ENCODE data around the gene MRPL20.
"Not testable (repeated sequence)": the region's sequence is repeated elsewhere in the genome, so short reads cannot be mapped to it uniquely, and the experiment has no call there.

Gene MRPL20

DNA sequence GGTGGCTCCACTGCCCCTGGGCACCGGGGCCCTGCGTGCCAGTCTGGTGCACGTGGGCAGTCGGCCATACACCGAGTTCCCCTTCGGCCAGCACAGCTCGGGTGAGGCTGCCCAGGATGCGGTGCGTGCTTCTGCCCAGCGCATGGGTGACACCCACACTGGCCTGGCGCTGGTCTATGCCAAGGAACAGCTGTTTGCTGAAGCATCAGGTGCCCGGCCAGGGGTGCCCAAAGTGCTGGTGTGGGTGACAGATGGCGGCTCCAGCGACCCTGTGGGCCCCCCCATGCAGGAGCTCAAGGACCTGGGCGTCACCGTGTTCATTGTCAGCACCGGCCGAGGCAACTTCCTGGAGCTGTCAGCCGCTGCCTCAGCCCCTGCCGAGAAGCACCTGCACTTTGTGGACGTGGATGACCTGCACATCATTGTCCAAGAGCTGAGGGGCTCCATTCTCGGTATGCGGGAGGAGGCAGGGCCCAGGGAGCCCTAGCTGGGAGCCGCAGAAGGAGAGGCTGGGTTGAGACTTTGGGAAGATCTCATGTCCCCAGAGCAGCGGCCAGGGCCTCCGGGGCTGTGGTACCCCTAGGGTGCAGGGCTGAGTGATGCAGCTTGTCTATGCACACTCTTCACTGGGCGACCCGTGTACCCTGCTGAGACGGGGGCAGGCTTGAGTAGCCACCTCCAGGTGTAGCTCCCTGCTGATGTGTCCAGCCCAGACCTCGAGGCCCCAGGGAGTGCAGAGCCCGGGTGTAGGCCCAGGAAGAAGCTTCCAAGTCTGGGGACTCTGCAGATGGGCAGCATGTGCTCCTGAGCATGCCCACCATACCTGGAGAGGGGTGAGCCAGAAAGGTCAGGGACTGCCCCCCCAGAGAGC is 30.2 kb upstream of the MRPL20 start:
- no peak for DNase-seq

DNA sequence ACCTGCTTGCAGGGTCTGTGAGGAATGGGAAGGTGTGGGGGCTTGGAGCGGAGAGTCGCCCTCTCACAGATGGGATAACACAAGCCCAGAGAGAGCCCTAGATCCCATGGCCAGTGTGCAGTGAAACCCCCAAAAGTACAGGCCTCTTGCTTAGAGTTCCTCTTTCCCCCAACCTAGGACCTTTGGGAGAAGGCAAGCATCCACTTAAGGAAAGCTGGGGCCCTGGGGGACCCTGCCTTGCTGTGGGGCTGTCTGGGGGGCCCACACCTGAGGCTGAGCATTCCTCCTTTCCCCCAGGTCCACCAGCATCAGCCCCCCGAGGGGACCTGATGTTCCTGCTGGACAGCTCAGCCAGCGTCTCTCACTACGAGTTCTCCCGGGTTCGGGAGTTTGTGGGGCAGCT is 29.5 kb upstream of the MRPL20 start:
- DNase-seq, result no peak

DNA sequence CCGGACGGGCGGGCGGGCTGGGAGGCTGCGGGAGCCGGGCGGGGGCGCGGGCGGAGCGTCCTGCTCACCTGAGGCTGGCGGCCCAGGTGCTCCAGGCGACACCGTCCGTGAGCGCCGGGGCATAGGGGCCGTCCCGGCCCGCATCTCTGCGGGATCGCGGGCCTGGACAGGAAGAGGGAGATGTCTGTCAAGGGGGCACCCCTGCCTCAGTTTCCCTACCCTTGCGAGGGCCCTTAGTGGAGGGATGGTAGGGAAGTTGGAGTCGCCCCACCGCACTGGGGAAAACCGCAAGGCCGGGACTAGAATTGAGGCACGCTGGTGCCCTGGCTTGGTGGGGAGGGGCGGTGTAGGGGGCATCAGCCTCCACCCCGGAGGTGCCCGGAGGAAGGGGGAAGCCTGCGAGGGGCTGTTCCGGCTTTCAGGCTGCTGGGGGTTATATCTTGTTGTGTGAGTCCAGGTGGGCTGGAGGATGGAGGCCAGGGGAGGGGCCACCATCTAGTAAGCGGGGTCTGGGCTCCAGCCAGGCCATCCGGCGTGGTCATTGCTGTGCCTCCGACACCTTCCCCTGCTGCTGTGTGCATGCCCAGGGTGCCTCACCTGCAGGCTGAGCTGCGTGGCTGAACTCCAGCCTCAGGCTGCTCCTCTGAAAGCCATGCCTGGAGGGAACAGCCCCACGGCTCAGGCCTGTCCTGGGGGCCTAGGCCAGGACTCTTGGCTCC is 29.0 kb upstream of the MRPL20 start:
- DNase-seq, result no peak

DNA sequence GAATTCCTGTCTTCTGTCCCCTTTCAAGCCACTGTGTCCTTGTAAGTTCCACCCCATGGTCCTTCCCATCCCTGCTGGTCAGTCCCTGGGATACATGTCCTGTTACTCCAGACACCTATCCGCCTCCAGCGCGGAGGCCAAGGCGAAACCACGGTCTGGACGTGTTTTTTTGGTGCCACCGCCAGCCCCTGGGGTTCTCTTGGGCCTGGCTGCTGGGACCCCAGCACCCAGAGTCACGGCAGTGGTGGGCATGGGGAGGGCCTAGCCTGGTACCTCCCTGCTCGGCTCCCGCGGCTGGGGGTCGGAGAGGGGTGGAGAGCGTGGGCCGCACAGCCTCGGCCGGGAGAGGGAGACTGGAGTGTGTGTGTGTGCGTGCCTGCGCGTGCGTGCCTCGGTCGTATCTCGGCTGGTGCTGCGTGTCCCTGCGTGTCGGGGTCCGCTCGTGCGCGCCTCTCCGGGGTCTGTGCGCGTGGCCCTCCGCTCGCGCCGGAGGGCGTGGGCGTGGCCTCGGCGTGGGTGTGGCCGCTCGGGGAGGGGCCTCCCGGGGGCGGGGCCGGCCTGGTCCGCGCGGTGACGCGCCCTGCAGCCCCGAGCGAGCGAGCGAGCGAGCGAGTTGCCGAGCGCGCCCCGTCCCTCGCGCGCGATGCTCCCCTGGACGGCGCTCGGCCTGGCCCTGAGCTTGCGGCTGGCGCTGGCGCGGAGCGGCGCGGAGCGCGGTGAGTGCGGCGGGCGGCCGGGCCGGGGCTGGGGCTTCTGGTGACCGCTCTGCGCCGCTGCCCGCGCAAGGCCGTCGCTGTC is 28.2 kb upstream of the MRPL20 start, which contains the start of gene VWA1:
VWA1 (plus strand) TSS at position 585 of the 798 bp plus-strand sequence; CDS start at position 644, 59 bp downstream.
- no peak for DNase-seq

DNA sequence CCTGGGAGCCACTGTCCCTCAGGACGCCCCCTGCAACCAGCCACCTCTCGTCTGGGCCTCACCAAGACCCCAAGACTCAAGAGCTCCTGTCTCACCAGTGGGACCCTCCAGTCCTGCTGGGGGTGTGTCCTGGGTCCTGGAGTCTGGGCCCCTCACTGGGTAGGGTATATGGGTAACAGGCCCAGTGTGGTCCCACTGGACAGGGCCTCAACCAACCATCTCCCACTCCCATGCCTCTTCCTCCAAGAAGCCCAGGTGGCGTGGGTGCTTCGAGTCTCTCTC is 27.7 kb upstream of the MRPL20 start:
- no peak for DNase-seq

DNA sequence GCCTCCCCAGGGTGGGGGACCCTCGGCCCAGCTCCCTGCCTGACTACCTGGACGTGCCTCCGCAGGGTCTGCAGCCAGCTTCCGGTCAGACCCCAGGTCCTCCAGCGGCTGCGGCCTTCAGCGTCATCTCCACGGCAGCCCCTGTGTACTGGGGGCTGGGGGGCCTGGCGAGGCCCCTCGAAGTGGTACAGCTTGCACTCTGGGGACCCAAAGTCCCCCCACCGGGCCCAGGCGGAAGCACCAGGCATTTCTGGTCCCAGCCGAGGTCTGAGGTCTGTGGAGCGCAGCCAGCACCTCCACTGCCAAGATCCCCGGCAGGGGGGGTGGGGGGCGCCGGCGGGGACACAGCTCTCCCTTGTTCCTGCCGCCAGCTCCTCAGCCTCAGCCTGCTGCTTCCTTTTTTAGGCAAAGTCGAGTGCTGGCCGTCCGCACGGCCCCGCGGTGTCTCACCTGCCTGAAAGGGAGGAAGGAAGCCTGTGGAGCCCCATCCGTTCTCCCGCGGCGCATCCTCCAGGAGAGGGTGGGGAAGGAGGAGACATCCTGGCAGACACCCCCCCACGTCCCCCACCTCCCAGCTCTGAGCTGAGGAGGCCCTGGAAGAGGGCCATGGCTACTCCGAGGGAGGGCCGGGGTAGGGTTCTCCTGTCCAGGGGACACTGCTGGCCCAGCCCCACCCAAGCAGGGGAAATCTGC is 27.2 kb upstream of the MRPL20 start:
- peak; percentile 54 for DNase-seq

DNA sequence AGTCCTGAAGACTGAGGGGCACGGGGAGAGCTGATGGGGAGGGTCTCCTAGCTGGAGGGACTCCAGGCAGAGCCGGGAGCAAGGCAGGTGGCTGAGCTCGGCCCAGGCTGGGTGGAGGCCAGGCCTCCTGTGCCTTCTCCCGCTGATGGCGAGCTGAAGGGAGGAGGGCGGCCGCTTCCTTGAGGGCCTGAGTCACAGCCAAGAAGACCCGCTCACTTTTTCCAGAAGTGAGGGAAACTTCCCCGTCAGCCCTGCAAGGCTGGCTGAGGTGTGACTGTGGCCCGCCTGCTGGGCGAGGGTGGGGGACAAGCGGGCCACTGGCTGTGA is 26.7 kb upstream of the MRPL20 start:
- DNase-seq, result no peak

DNA sequence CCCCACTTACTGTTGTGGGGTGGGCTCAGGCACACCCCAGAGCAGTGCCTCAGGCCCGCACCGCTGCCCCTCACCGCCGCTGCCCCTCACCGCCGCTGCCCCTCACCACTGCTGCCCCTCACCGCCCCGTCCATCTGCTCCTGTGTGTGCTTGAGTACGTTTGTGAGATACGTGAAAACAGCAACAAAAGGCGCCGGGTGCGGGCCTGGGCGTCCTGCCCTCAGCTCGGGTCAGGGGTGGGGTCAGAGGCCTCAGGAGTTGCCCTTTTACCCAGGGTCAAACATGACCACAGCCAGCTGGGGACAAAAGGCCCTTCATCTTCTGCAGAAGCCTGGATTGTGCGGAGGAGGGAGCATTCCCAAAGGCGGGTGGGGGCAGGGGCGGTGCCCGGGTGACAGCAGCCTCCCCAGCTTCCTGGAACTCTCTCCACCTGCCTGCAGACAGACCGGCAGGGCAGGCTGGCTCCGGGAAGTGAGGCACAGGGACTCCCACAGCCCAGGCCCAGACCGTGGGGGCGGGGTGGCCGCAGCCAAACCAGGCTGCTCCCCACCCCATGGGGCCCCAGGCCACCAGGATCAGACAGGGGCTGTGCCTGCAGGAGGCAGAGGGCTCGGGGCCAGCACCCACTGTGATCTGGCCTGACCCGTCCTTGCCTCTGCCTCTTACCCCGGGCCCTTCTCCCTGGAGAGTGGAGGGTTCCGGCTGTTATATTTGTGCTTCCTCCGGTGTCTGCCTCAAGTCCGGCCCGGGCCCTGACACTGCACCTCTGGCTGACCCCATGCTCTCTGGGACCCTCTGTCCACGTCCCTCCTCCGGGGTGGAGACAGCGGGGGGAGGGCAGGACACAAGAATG is 26.1 kb upstream of the MRPL20 start:
- DNase-seq, result peak; percentile 78

DNA sequence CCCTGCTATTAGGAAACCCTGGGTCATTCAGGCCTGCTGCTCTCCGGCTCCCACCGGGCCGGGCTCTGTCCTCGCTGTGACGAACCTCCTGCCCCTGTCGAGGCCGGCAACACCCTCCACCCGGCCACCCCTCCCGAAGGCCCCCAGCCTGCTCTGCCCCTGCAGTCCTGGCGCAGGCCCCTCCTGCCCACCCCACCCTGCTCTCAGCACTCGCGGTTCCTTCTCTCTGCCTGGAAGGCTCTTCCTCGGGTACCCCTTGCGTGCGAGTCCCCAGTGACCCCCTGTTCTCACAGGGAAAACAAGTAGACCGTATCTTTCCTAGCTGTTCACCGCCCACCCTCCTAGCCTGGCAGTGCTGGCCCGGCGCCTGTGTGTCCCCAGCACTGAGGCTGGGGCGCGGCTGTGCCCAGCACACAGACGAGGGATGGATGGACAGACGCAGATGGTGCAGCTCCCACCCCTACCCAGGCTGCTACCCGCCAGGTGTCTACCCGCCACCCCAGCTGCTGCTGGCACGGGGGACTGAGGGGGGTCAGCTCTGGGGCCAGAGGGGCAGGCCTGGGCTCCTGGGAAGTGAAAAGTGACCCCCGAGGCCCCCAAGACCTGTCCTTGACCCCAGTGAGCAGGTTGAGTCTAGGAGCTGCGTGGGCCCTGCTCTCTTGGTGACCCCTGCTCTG is 25.3 kb upstream of the MRPL20 start:
- DNase-seq, result peak; percentile 82

DNA sequence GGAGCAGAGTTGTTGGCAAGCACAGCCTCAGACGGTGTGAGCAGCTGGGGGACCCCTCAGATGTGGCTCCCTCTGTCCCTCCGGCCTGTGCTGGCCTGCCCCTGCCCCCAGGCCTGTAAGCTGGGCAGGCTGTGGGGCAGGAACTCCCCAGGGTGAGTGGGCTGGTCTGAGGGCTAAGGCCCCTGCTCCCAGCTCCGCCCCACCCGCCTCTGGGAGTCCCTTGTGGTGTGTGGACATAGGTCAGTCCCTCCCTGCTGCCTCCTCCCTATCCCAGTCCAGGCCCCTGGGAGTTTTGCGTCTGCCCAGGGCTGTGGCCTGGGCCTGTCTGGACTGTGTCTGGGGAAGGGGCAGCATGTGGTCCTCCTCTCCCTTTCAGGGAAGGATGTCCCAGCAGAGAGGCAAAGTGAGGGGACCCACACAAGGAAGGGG is 24.8 kb upstream of the MRPL20 start:
- no peak for DNase-seq

DNA sequence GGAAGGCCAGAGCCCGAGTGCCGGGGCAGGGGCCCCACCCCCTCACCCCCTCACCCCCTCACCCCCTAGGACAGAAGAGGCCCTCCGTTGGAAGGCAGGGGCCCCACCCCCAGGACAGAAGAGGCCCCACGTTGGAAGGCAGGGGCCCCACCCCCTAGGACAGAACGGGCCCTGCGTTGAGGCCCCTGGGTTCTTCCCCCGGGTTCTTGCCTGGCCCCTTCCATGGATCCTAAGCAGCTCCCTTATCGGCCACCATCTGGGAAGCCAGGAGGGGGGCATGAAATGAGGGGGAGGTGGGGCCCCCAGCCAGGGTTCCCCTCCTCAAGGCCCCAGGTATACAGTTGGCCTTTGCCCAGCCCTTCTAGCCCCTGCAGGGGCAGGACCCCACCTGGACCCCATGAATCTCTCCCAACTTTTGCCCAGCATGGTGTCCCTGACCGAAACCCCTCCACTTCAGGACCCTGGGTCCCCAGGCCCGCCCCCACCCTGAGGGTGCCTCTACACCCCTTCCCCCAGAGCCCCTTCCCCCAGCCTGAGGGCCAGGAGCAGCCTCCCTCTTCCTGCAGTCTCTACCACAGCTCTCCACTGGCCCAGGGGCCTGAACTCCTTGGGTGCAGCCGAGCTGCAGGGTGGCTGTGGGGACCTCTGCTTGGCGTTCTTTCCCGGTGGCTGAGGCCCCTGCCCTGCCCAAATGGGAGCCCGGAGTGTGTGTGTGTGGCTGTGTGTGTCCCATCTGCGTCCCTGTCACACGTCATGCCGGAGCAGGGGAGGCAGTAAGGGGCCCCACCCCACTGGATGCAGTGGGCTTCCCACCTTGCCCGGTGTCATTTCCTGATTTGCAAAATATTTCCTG is 24.1 kb upstream of the MRPL20 start:
- no peak for DNase-seq

DNA sequence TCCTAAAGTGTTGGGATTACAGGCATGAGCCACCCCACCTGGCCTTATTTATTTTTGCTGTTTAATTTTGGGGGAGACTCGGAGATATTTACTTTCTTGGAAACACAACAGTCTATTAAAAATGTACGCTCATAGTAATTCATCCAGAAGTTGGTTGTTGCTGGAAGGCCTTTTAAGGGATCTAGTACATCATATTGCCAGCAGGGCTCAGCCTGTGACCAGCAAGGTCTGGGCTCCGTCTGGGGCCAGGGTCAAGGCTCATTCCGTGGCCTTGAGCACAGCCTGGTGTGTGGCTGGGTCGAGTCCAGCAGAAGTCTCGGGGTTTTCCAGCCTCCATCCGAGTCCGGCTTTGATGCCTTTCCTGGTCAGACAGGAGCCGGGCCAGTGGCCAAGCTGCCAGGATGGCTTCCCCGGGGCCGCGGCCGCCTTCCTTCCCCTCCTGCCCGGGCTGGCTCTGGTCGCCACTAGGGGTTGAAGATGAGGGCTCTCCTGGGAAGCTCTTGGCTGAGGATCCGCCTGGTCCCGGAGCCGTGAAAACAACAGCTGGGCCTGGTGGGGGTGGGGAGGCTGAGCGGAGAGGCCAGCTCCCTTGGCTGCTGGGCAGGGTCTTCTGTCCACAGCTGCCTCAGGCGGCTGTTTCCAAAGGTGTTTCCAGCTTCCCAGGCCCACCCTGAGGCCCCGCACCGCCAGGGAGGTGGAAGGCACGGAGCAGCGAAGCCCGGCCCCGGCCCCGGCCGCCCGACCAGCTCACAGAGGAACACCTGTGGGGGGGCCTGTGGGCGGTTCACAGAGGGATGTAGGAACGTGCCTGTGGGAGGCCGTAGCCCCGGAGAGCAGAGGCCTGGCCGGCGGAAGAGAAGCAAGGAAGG is 23.3 kb upstream of the MRPL20 start:
- DNase-seq, result peak; percentile 75

DNA sequence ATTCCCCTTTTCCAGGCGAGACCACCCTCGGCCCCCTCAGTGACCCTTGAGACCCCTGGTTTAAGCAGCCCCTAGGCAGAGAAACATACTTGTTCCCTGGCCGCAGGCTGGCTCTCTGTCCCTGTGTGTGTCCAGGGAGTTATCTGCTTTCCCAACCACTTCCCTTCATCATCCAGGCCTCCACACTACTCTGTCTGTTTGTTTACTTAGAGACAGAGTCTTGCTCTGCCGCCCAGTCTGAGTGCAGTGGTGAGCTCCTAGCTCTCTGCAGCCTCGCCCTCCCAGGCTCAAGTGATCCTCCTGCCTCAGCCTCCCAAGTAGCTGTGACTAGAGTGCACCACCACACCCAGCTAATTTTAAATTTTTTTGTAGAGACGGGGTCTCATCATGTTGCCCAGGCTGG is 22.6 kb upstream of the MRPL20 start:
- DNase-seq, result no peak

DNA sequence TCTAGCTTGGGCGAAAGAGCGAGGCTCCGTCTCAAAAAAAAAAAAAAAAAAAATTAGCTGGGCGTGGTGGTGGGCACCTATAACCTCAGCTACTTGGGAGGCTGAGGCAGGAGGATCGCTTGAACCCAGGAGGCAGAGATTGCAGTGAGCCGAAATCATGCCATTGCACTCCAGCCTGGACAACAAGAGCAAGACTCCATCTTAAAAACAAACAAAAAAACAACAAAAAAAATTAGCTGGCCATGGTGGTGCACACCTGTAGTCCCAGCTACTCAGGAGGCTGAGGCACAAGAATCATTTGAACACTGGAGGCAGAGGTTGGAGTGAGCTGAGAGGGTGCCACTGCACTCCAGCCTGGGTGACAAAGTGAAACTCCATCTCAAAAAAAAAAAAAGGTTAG is 21.9 kb upstream of the MRPL20 start:
- DNase-seq, result not testable (repeated sequence)

DNA sequence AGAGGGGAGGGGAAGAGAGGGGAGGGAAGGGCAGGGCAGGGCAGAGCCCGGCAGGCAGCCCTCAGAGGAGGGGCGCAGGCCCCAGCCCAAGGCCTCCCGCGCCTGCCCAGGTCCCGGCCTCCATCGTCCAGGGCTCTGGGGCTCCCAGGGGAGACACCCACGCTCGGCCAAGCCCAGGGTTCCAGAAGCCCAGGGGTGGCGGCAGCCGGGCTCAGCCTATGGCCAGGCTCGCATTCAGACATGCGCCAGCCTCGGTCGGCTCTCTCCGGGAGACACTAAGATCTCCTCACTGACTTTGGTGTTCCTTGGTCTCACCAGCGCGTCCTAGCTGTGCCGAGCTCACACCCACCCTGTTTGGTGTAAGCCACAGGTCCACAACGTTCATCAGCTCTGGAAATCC is 21.1 kb upstream of the MRPL20 start:
- no peak for DNase-seq

DNA sequence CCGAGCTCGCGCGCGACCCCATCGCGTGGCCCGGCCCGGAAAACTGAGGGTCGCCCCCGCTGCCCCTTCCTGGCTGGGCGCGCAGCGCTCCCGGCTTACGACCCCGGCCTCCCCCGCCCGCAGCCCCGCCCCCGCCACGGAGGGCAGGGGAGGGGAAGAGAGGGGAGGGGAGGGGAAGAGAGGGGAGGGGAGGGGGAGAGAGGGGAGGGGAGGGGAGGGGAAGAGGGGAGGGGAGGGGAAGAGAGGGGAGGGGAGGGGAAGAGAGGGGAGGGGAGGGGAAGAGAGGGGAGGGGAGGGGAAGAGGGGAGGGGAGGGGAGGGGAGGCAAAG is 20.7 kb upstream of the MRPL20 start:
- no peak for DNase-seq

DNA sequence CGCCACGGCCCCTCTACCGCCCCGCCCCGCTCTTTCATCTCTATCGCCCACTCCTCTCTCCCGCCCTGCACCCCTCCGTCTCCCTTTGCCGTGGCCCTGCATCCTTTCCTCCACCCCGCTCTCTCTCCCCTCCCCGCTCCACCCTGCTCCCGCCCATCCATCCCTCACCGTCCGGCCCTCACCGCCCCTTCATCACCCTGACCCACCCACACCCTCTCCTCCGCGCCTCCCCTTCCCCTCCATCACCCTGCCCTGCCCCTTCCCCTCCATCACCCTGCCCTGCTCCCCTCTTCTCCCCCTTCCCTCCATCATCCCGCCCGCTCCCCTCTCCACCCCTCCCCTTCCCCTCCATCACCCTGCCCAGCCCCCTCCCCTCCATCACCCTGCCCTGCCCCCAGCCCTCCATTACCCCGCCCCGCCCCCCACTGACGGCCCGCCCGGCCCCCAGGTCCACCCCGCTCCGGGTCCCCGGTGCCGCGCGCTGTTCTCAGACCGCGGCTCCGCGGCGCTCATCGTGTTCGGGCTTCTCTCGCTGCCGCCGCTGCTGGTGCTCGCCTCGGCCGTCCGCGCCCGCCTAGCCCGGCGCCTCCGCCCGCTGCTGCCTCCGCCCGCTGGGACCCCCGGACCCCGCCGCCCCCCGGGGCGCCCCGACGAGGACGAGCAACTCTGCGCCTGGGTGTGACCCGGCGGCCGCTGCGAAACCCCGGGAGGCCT is 20.2 kb upstream of the MRPL20 start:
- DNase-seq, result no peak

DNA sequence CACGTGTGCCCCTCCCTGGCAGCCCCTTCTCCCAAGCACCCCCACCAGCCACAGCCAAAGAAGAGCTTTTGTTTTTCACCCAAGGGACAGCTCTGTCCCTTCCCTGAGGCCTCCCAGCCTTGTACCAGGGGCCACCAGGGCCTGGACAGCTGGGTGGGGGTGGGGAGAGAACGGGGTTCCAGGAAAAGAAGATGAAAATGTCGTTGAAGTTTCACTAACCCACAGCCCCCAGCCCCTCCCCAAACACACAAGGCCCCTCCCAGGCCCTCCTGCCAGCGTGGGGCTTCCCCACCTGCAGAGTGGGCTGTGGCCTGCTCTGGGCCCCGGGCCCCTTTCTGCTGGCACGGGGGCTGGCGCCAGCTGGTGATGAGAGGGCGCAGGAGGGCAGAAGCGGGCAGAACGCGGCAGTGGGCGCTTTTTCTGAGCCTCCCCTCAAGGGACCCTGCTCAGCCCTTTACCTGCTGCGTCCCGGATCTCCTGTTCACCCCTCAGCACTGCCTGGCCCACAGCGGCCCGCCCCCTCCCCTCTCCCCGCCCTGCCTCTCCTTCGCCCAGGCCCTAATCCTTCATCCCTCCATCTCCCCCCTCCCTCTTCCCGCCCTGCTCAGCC is 19.5 kb upstream of the MRPL20 start:
- no peak for DNase-seq

All from DMS 273 treated with DMSO at 0.1 percent for 48 hours (cell line).